Body of pancreas (tissue), 4 donors: ENCODE results near the gene AUTS2.

Source experiments
- POLR2A ChIP-seq, 3 donors: fragments of 450-650 bp; IDR thresholded peaks; one replicate each; pipeline ENCODE4 v1.6.1; 2016; ENCODE audit warnings: antibody characterized with exemption in 3 of 3, mild to moderate bottlenecking in 2 of 3
- TF ChIP-seq, protein P1 (sequence below), 7 experiments: fragments of 450-650 bp in 4 of 7; fragments of 200-600 bp in 3 of 7; sonication (generic) in 3 of 7; IDR thresholded peaks; one replicate each; pipeline ENCODE4 v1.5.1; 2016 to 2019; ENCODE audit warnings: antibody characterized with exemption in 7 of 7

DNA sequence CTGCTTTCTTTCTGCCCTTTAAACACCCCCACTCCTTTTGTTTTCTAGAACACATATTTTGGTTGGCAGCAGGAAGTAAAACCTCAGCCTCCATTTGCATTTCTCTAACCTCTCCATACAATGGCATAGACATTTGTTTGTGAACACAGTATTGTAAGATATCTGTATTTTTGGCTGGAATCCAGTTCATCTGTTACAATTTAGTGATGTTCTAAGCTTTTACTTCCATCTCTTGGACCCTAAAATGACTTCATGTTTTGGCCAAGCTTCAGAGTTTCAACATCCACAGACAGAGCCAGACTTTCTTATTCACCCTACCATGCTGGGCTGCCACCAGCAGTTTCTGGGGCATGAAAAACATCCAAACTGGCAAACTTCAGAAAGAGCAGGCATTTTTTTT is 21.1 kb upstream of the AUTS2 start:
- TF ChIP-seq, protein P1, sequence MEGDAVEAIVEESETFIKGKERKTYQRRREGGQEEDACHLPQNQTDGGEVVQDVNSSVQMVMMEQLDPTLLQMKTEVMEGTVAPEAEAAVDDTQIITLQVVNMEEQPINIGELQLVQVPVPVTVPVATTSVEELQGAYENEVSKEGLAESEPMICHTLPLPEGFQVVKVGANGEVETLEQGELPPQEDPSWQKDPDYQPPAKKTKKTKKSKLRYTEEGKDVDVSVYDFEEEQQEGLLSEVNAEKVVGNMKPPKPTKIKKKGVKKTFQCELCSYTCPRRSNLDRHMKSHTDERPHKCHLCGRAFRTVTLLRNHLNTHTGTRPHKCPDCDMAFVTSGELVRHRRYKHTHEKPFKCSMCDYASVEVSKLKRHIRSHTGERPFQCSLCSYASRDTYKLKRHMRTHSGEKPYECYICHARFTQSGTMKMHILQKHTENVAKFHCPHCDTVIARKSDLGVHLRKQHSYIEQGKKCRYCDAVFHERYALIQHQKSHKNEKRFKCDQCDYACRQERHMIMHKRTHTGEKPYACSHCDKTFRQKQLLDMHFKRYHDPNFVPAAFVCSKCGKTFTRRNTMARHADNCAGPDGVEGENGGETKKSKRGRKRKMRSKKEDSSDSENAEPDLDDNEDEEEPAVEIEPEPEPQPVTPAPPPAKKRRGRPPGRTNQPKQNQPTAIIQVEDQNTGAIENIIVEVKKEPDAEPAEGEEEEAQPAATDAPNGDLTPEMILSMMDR (IDR thresholded peaks at IDR 0.05) = no peak
- no peak for TF ChIP-seq POLR2A (IDR thresholded peaks at IDR 0.05)
